Left lung (tissue), 10 donors: ENCODE measurements around the gene EPB41L2. TPM values are rescaled to one million over a fixed set of nuclear protein-coding genes. Genes with fewer than 3 reads are reported as not detected.

Experiments used
- ATAC-seq: fragments of 200-7000 bp; cut with Tn5 transposase; one replicate; pipeline ENCODE4 v1.9.1; 2020; ENCODE audit warnings: moderate library complexity
- DNase-seq, 4 donors: peaks; one replicate each; pipeline ENCODE4 v3.0.0-alpha.2; 2013 to 2020
- H3K27ac ChIP-seq, 2 donors: fragments of 200-600 bp; sonication (generic) in 1 of 2; one replicate each; pipeline versions ENCODE4 v1.5.0 to v1.8.0; 2020 to 2021
- H3K27me3 ChIP-seq, 2 donors: fragments of 200-600 bp; sonication (generic) in 1 of 2; one replicate each; pipeline versions ENCODE4 v1.5.0 to v1.8.0; 2020 to 2021
- H3K36me3 ChIP-seq, 2 donors: fragments of 200-600 bp; sonication (generic) in 1 of 2; one replicate each; pipeline versions ENCODE4 v1.5.0 to v1.8.0; 2020 to 2021
- H3K4me1 ChIP-seq, 2 donors: fragments of 200-600 bp; one replicate each; pipeline ENCODE4 v1.8.0; 2021
- H3K4me3 ChIP-seq, 2 donors: fragments of 200-600 bp; sonication (generic) in 1 of 2; one replicate each; pipeline versions ENCODE4 v1.5.0 to v1.8.0; 2020 to 2021; ENCODE audit warnings: mild to moderate bottlenecking in 1 of 2
- H3K9me3 ChIP-seq, 2 donors: fragments of 200-600 bp; sonication (generic) in 1 of 2; one replicate each; pipeline versions ENCODE4 v1.5.0 to v1.8.0; 2020 to 2021
- CTCF ChIP-seq, 2 donors: fragments of 200-600 bp; sonication (generic) in 1 of 2; IDR thresholded peaks; one replicate each; pipeline versions ENCODE4 v1.5.0 to v1.8.0; 2021; ENCODE audit warnings: antibody characterized with exemption in 2 of 2
- intact Hi-C, 2 donors: fragments of 100-400 bp; cut with DNase I; formaldehyde crosslinking; loops; one replicate each; pipeline versions ENCODE4 v1.11.2 to v1.14.2; 2022
- polyA plus RNA-seq, 6 donors: library from polyadenylated mRNA; unstranded; fragments of 120-200 nt; gene quantifications; one replicate each; pipeline ENCODE4 v1.2.1, GENCODE V29; 2013; ENCODE audit not compliant: insufficient read length in 6 of 6
- total RNA-seq, 2 donors: library from RNA; stranded (reverse); fragmentation: NEBNext Ultra II Directional; extraction: Animal tissue kit (Norgen Biotek cat#: 25700); gene quantifications; one replicate each; pipeline ENCODE4 v1.2.1, GENCODE V29; 2021
- donor health status: DM: no; HTN: yes; CAD: no.
- donor health status: DM: no; HTN: no; CAD: no.

The EPB41L2 gene
- total and polyA plus RNA-seq, 8 donors = 91.3 to 277 (median 248) TPM

GRCh38 chr6:130882370-130882769 is 180.7 kb downstream of the EPB41L2 start:
- no peaks in the 10 kb centered on the region for H3K4me1 ChIP-seq
- no peak overlapping the region for H3K4me3 ChIP-seq
- DNase-seq (no peak), ATAC-seq (peak; percentile 50)
- no peaks in the 10 kb centered on the region for H3K36me3 ChIP-seq
- no peak for TF ChIP-seq CTCF (IDR thresholded peaks at IDR 0.05)
- H3K9me3 ChIP-seq = no peaks in the 10 kb centered on the region
- intact Hi-C loops = no loop called here
- no peaks in the 10 kb centered on the region for H3K27me3 ChIP-seq
- no peak overlapping the region for H3K27ac ChIP-seq

GRCh38 chr6:130879826-130880225 is 183.2 kb downstream of the EPB41L2 start:
- H3K36me3 ChIP-seq = no peaks in the 10 kb centered on the region
- intact Hi-C loops = no loop called here
- ATAC-seq (no peak), DNase-seq (peak in 1 of 4 donors; percentile 50)
- no peaks in the 10 kb centered on the region for H3K27me3 ChIP-seq
- no peaks in the 10 kb centered on the region for H3K9me3 ChIP-seq
- H3K4me1 ChIP-seq = no peaks in the 10 kb centered on the region
- TF ChIP-seq CTCF (IDR thresholded peaks at IDR 0.05) = no peak
- no peak overlapping the region for H3K27ac ChIP-seq
- H3K4me3 ChIP-seq = no peak overlapping the region

DNA sequence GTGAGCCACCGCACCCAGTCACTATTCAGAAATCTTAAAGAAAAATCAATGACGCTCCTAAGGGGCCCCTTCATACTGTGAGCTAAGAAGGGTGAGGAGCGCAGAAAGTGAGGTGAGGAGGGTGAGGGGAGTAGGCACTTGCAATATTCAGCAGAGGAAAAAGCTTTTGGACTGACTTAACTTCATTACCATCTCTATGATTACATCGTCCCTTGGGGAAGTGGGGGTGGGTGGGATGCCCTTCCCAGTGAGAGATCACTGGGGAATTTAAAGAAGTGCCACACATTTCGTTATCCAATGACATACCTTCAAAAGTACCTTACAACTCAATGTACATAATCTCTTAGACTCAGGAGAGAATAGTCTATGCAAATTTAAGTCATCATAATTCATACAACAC is 189.3 kb downstream of the EPB41L2 start:
- H3K9me3 ChIP-seq = no peaks in the 10 kb centered on the region
- no peak overlapping the region for H3K4me3 ChIP-seq
- H3K36me3 ChIP-seq = peaks cover 0 to 8% of the 10 kb centered on the region in 2 donors
- H3K4me1 ChIP-seq = no peaks in the 10 kb centered on the region
- H3K27ac ChIP-seq = no peak overlapping the region
- no peak for ATAC-seq
- no peaks in the 10 kb centered on the region for H3K27me3 ChIP-seq
- no peak for DNase-seq
- no peak for TF ChIP-seq CTCF (IDR thresholded peaks at IDR 0.05)
- intact Hi-C loops = no loop called here

DNA sequence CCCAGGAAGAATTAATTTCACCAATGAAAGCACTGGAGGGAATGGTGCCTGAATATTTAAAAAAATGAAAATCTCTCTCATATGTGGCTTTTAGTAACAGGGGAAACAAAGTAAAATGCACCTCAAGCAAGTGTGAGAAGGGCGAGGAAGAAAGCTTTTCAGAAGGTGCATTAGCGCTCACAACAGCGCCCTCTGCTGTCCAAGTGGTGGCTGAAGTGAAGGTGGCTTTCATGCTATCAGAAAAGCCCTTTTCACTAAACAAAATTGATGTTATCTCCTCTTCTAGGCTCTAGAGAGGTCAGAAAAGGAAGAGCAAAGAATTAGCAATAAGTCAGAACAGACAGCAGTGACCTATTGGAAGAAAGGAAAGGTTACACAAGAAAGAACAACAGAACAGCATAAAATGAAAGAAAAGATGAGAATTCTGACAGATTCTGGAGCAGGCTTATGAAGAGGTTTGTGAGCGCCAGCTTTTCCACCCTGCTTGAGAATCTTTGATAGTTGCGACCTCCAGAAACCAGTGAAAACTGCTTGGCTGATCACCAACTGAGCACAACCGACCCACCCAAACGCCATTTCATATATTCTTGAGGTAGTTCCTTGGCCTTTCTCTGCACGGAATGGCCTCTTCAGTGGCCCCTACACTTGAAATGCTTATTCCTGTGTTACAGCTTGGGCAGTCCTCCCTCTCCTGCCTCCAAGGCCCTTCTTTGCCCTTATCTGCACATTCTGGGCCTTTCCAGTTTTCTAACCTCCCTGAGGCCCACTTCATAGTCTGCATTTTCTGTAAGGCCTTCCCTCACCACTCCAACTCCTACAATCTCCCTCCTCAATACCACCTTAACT is 190.6 kb downstream of the EPB41L2 start:
- intact Hi-C loops = no loop called here
- Histone ChIP-seq H3K27ac (no peak overlapping the region), H3K4me3 (no peak overlapping the region), H3K4me1 (no peaks in the 10 kb centered on the region), H3K27me3 (no peaks in the 10 kb centered on the region), H3K36me3 (peaks cover 0 to 8% of the 10 kb centered on the region in 2 donors), H3K9me3 (no peaks in the 10 kb centered on the region)
- DNase-seq = peak; percentile 42 to 81 (median 56)
- peak; percentile 83 to 84 for TF ChIP-seq CTCF (IDR thresholded peaks at IDR 0.05)
- peak; percentile 78 for ATAC-seq

- H3K9me3 ChIP-seq = no peaks in the 10 kb centered on the region
- TF ChIP-seq CTCF (IDR thresholded peaks at IDR 0.05) = no peak
- H3K27ac ChIP-seq = no peak overlapping the region
- H3K27me3 ChIP-seq = no peaks in the 10 kb centered on the region
- DNase-seq (no peak), ATAC-seq (no peak)
- no peak overlapping the region for H3K4me3 ChIP-seq
- no peaks in the 10 kb centered on the region for H3K4me1 ChIP-seq
- H3K36me3 ChIP-seq = peaks cover 0 to 13% of the 10 kb centered on the region in 2 donors
- intact Hi-C loops = no loop called here
These were observed 192.7 kb downstream of the EPB41L2 start for GRCh38 chr6:130870179-130870880.
